Measurements from ENCODE around the gene LBHD2. TPM values are rescaled to one million over a fixed set of nuclear protein-coding genes. Genes with fewer than 3 reads are reported as not detected.
"Not testable (repeated sequence)": the region's sequence is repeated elsewhere in the genome, so short reads cannot be mapped to it uniquely, and the experiment has no call there.

LBHD2 gene
- total RNA-seq, 1 donor from 2014 or later: not detected

GRCh38 chr14:103103461-103104388, 19.7 kb downstream of the LBHD2 start:
- peak; percentile 35 to 43 for DNase-seq (ENCODE audit: low read depth in 2 of 2)

- no peak for DNase-seq (ENCODE audit: low read depth in 2 of 2)
Measured at GRCh38 chr14:103104389-103104653, 20.3 kb downstream of the LBHD2 start.

GRCh38 chr14:103104654-103105452, 20.8 kb downstream of the LBHD2 start:
- peak; percentile 37 to 68 for DNase-seq (ENCODE audit: low read depth in 2 of 2)

- DNase-seq (ENCODE audit: low read depth in 2 of 2): peak in 1 of 2 donors; percentile 41
Measured at GRCh38 chr14:103105580-103106150, 21.7 kb downstream of the LBHD2 start.

GRCh38 chr14:103107455-103107854, 23.4 kb downstream of the LBHD2 start:
- DNase-seq (ENCODE audit: low read depth in 2 of 2): no peak

- DNase-seq (ENCODE audit: low read depth in 2 of 2): no peak
Measured at GRCh38 chr14:103107941-103108748, 24.1 kb downstream of the LBHD2 start.

- peak in 1 of 2 donors; percentile 28 for DNase-seq (ENCODE audit: low read depth in 2 of 2)
Measured at GRCh38 chr14:103108749-103109207, 24.8 kb downstream of the LBHD2 start.

- peak; percentile 62 to 75 for DNase-seq (ENCODE audit: low read depth in 2 of 2)
Measured at GRCh38 chr14:103109535-103110441, 25.8 kb downstream of the LBHD2 start.

GRCh38 chr14:103110681-103111231, 26.7 kb downstream of the LBHD2 start:
- DNase-seq (ENCODE audit: low read depth in 2 of 2): no peak

- DNase-seq (ENCODE audit: low read depth in 2 of 2): no peak
Measured at GRCh38 chr14:103111232-103111868, 27.3 kb downstream of the LBHD2 start.

- DNase-seq (ENCODE audit: low read depth in 2 of 2): no peak
Measured at GRCh38 chr14:103112400-103113243, 28.6 kb downstream of the LBHD2 start.

GRCh38 chr14:103113303-103113702, 29.3 kb downstream of the LBHD2 start:
- DNase-seq (ENCODE audit: low read depth in 2 of 2): no peak

GRCh38 chr14:103113774-103114173, 29.8 kb downstream of the LBHD2 start:
- DNase-seq (ENCODE audit: low read depth in 2 of 2): no peak

GRCh38 chr14:103115086-103115679, 31.2 kb downstream of the LBHD2 start:
- DNase-seq (ENCODE audit: low read depth in 2 of 2): not testable (repeated sequence)

- DNase-seq (ENCODE audit: low read depth in 2 of 2): no peak
Measured at GRCh38 chr14:103115845-103116572, 32.0 kb downstream of the LBHD2 start.

GRCh38 chr14:103116636-103117035, 32.6 kb downstream of the LBHD2 start:
- no peak for DNase-seq (ENCODE audit: low read depth in 2 of 2)

- DNase-seq (ENCODE audit: low read depth in 2 of 2): not testable (repeated sequence)
Measured at GRCh38 chr14:103117499-103117898, 33.5 kb downstream of the LBHD2 start.
